Activated T-cell treated with anti-CD3 and anti-CD28 coated beads, Interleukin-2, amount 50 U/mL, for 1 hour (primary cell): ENCODE measurements around the gene PCBP1.
A peak's percentile ranks its signal among the peaks of the same experiment; 100 is the strongest.
"Not testable (repeated sequence)": the region's sequence is repeated elsewhere in the genome, so short reads cannot be mapped to it uniquely, and the experiment has no call there.

ENCODE experiments used
- DNase-seq: peaks from one replicate; pipeline ENCODE4 v3.0.0-alpha.2; 2020

Gene PCBP1

GRCh38 chr2:70086838-70087701, at the start of gene PCBP1:
Gene PCBP1 (plus strand): TSS chr2:70087477. CDS start chr2:70087744, 267 bp downstream.
- peak; percentile 97 for DNase-seq

- no peak for DNase-seq
Observed at GRCh38 chr2:70039366-70039765, 47.9 kb upstream of the PCBP1 start.

- no peak for DNase-seq
Observed at GRCh38 chr2:70041663-70042062, 45.6 kb upstream of the PCBP1 start.

GRCh38 chr2:70042246-70042645, 45.0 kb upstream of the PCBP1 start:
- DNase-seq: no peak

- no peak for DNase-seq
Observed at GRCh38 chr2:70043252-70043875, 43.9 kb upstream of the PCBP1 start.

- DNase-seq: no peak
Observed at GRCh38 chr2:70044290-70045040, 42.8 kb upstream of the PCBP1 start.

- no peak for DNase-seq
Observed at GRCh38 chr2:70045405-70045804, 41.9 kb upstream of the PCBP1 start.

GRCh38 chr2:70045932-70046331, 41.3 kb upstream of the PCBP1 start:
- DNase-seq: no peak

- no peak for DNase-seq
Observed at GRCh38 chr2:70046534-70046933, 40.7 kb upstream of the PCBP1 start.

- DNase-seq: no peak
Observed at GRCh38 chr2:70047451-70047850, 39.8 kb upstream of the PCBP1 start.

GRCh38 chr2:70049255-70049654, 38.0 kb upstream of the PCBP1 start:
- no peak for DNase-seq

GRCh38 chr2:70050631-70051425, 36.4 kb upstream of the PCBP1 start:
- no peak for DNase-seq

- DNase-seq: not testable (repeated sequence)
Observed at GRCh38 chr2:70055259-70055658, 32.0 kb upstream of the PCBP1 start.

GRCh38 chr2:70061317-70061716, 26.0 kb upstream of the PCBP1 start:
- DNase-seq: no peak

GRCh38 chr2:70062270-70062669, 25.0 kb upstream of the PCBP1 start:
- DNase-seq: no peak

- no peak for DNase-seq
Observed at GRCh38 chr2:70068119-70068518, 19.2 kb upstream of the PCBP1 start.

- DNase-seq: peak; percentile 56
Observed at GRCh38 chr2:70069049-70069448, 18.2 kb upstream of the PCBP1 start.

- peak; percentile 47 for DNase-seq
Observed at GRCh38 chr2:70070542-70071268, 16.6 kb upstream of the PCBP1 start.

- DNase-seq: no peak
Observed at GRCh38 chr2:70073493-70073892, 13.8 kb upstream of the PCBP1 start.

GRCh38 chr2:70078384-70078783, 8.9 kb upstream of the PCBP1 start:
- no peak for DNase-seq

- no peak for DNase-seq
Observed at GRCh38 chr2:70080610-70081200, 6.6 kb upstream of the PCBP1 start.

- DNase-seq: no peak
Observed at GRCh38 chr2:70081221-70081620, 6.1 kb upstream of the PCBP1 start.
